GM18505 (cell line): ENCODE data around the gene SEMA4A.
A peak's percentile ranks its signal among the peaks of the same experiment; 100 is the strongest.
"Not testable (repeated sequence)": the region's sequence is repeated elsewhere in the genome, so short reads cannot be mapped to it uniquely, and the experiment has no call there.

ENCODE experiments used
- ATAC-seq: cut with Tn5 transposase; IDR thresholded peaks from one replicate; pipeline ENCODE4 v1.9.1; 2021; ENCODE audit not compliant: unreplicated experiment
- POLR2A ChIP-seq: IDR thresholded peaks from 4 replicates; pipeline ENCODE4 v1.6.1; 2011; ENCODE audit warnings: borderline replicate concordance; ENCODE audit not compliant: insufficient read depth, insufficient read length; ENCODE audit errors: extremely low read depth

The SEMA4A gene

GRCh38 chr1:156193488-156194299 is 40.3 kb downstream of the SEMA4A start, which contains the start of gene SLC25A44:
Gene SLC25A44, plus strand, starts transcription at chr1:156194104. Its CDS starts 5,744 bp downstream, at chr1:156199848.
- ATAC-seq: peak; percentile 94
- TF ChIP-seq POLR2A: peak; percentile 90

GRCh38 chr1:156194300-156194652 is 40.9 kb downstream of the SEMA4A start:
- no peak for ATAC-seq
- TF ChIP-seq POLR2A: no peak

DNA sequence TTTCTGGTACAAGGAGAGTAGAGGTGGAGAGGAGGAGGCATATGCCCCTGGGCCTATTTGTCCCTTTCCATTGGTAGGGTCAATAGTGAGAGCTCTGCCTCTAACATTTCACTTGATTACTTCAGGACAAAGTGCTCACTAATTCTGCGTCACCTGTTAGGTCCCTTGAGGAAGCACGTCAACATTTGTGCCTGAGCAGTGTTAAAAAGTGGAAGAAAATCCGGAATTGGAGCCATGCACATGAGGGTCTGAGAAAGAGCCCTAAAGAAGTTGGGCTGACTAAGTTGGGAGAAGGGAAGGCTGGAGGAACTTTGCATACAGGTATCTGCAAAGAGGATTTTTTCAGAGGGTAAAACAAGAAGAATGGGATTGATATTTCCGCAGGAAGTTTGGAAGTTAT is 42.5 kb downstream of the SEMA4A start:
- TF ChIP-seq POLR2A: no peak
- no peak for ATAC-seq

GRCh38 chr1:156196445-156196844 is 43.1 kb downstream of the SEMA4A start:
- ATAC-seq: no peak
- no peak for TF ChIP-seq POLR2A

DNA sequence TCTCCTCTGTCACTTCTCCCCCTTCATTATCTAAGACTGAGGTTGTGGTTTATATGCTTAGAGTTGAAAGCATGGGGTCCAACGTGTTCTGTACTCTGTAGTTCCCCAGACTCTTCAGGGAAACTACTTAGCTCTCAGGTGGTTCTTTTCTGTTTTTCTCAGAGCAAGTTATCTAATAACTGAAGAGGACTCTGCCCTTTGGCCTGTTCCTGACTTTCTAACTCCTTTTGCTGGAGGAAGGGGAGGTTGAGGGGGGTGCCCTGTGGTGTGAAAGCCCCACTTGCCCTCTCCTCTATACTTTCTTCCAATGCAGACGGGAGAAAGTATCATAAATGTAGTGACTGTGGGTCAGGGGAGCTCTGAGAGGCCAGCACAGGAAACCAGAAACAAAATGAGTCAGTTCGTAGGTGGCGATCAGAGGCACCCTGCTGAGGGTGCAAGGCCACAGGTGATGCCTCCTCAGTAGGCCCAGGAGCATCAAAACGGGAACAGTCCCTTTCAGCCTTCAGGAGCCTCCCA is 45.5 kb downstream of the SEMA4A start:
- ATAC-seq: no peak

GRCh38 chr1:156200044-156200443 is 46.7 kb downstream of the SEMA4A start:
- no peak for TF ChIP-seq POLR2A
- no peak for ATAC-seq

More for the DNA sequence above, 45.5 kb downstream of the SEMA4A start:
- TF ChIP-seq POLR2A: no peak

- TF ChIP-seq POLR2A: no peak
- ATAC-seq: no peak
Measured at GRCh38 chr1:156203331-156203730, 49.9 kb downstream of the SEMA4A start.

DNA sequence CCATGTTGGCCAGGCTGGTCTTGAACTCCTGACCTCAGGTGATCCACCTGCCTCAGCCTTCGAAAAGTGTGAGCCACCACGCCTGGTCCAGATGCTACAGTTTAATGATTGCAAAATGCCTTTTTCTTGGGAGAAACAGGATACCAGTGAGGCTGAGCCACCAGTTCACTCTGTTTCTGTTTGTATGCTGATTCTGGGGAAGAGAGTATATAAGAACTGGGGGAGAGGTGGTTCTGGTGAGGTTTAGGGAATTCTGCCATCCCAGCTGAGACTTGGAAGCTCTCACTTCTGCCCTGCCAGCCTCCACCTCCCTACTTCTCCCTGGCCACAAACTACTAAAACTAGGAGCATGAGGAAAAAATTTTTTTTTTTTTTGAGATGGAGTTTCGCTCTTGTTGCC is 51.3 kb downstream of the SEMA4A start:
- no peak for TF ChIP-seq POLR2A
- no peak for ATAC-seq

DNA sequence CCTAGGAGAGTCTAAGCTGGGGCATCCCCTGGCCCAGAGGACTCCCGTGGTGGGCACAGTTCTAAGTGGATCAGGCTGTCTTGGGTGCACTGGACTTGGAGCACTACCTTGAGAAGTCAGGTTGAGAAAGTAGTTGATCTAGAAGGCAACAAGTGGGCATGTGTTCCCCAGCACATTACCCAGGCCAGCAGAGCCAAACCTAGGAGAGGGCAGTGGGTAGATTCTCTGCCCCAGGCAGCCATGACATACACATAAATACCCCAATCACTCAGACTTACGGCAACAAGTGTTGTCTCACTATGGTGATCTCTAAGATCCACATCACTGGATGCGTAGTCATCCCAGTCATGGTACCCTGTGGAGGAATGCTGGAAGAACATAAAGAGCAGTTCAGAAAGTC is 57.9 kb downstream of the SEMA4A start:
- no peak for TF ChIP-seq POLR2A
- no peak for ATAC-seq

DNA sequence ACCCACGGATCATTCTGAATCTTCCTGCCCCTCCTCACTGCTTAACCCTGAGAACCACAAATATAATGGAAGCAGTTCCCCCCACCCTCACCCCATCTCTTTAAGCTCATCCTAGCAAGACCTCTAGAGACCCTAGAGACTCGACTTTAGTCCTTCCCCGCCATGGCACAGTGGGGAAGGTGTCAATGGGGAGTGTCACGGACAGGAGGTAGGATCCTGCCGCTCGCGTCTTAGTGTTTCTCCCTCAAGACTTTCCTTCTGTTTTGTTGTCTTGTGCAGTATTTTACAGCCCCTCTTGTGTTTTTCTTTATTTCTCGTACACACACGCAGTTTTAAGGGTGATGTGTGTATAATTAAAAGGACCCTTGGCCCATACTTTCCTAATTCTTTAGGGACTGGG is 58.7 kb downstream of the SEMA4A start:
- no peak for ATAC-seq
- no peak for TF ChIP-seq POLR2A

- peak; percentile 80 for ATAC-seq
- TF ChIP-seq POLR2A: peak; percentile 81
Measured at GRCh38 chr1:156212833-156213643, 59.7 kb downstream of the SEMA4A start, which contains the start of gene PMF1. Gene PMF1, plus strand, starts transcription at chr1:156213007. Its CDS starts 9 bp downstream, at chr1:156213016.

- no peak for ATAC-seq
- TF ChIP-seq POLR2A: no peak
Measured at GRCh38 chr1:156213644-156213966, 60.2 kb downstream of the SEMA4A start.

- no peak for ATAC-seq
- no peak for TF ChIP-seq POLR2A
Measured at GRCh38 chr1:156214024-156214748, 60.8 kb downstream of the SEMA4A start.

DNA sequence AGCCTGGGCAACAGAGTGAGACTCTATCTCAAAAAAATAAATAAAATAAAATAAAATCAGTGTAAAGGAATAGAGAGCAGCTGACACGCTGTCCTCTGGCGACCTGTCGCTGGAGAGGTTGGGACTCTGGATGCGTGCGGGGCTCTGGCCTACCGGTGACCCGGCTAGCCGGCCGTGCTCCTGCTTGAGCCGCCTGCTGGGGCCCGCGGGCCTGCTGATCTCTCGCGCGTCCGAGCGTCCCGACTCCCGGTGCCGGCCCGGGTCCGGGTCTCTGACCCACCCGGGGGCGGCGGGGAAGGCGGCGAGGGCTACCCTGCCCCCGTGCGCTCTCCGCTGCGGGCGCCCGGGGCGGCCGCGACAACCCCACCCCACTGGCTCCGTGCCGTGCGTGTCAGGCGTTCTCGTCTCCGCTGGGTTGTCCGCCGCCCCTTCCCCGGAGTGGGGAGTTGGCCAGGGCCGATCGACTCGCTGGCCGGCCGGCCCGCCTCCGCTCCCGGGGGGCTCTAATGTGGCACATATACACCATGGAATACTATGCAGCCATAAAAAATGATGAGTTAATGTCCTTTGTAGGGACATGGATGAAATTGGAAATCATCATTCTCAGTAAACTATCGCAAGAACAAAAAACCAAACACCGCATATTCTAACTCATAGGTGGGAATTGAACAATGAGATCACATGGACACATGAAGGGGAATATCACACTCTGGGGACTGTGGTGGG is 63.1 kb downstream of the SEMA4A start:
- ATAC-seq: not testable (repeated sequence)
